Skeletal muscle tissue (tissue), 4 donors: Measurements from ENCODE around the gene ZNF860. TPM values are rescaled to one million over a fixed set of nuclear protein-coding genes. Genes with fewer than 3 reads are reported as not detected.
"Not testable (repeated sequence)": the region's sequence is repeated elsewhere in the genome, so short reads cannot be mapped to it uniquely, and the experiment has no call there.

Experiments used
- H3K27ac ChIP-seq: one replicate; pipeline ENCODE4 v1.7.0; 2013; ENCODE audit warnings: mild to moderate bottlenecking, low read depth, low read length, inconsistent platforms
- H3K27me3 ChIP-seq, 3 donors: one replicate each; pipeline ENCODE4 v1.7.0; 2013; ENCODE audit warnings: low read length in 3 of 3; ENCODE audit not compliant: control insufficient read depth in 3 of 3, insufficient read depth in 3 of 3
- H3K36me3 ChIP-seq, 3 donors: one replicate each; pipeline ENCODE4 v1.7.0; 2013; ENCODE audit warnings: low read length in 3 of 3; ENCODE audit not compliant: control insufficient read depth in 3 of 3, insufficient read depth in 3 of 3
- H3K4me1 ChIP-seq, 3 donors: one replicate each; pipeline ENCODE4 v1.7.0; 2013; ENCODE audit warnings: low read length in 3 of 3, mild to moderate bottlenecking in 3 of 3; ENCODE audit not compliant: control insufficient read depth in 3 of 3, insufficient read depth in 3 of 3
- H3K4me3 ChIP-seq, 3 donors: one replicate each; pipeline ENCODE4 v1.7.0; 2013; ENCODE audit warnings: low read length in 3 of 3
- H3K9ac ChIP-seq, 3 donors: one replicate each; pipeline ENCODE4 v1.7.0; 2013; ENCODE audit warnings: low read length in 3 of 3, mild to moderate bottlenecking in 3 of 3, moderate library complexity in 2 of 3, low read depth in 1 of 3
- H3K9me3 ChIP-seq, 3 donors: one replicate each; pipeline ENCODE4 v1.7.0; 2013; ENCODE audit warnings: low read length in 3 of 3; ENCODE audit not compliant: control insufficient read depth in 3 of 3
- total RNA-seq: library from RNA; depleted of rRNA; stranded (reverse); fragments of >200 nt; gene quantifications from one replicate; pipeline ENCODE4 v1.2.3, GENCODE V29; 2014
- donor health status: Osteomylitis.

The ZNF860 gene
- total RNA-seq, 1 donor from 2014 or later = under 0.01 TPM

DNA sequence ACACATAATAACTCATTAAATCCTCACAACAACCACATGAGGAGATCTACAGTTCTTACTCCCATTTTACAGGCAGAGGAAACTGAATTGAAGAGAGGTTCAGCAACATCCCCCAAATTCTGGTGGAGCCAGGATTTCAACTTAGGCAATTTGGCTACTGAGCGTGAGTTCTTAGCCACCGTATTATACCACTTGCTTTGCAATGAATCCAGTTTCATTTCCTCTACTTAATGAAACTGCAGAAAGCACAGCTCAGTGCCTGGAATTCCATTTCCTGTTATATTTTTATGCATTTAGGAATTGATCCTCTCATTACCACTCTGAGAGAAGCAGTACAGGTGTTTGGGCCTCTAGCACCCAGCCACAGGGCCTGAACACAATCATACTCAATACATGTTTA lies 4.3 kb downstream of the ZNF860 start:
- peaks cover 0 to 7% (median 5%) of the 10 kb centered on the region in 3 donors for H3K4me1 ChIP-seq
- no peak overlapping the region for H3K4me3 ChIP-seq
- H3K9ac ChIP-seq = no peak overlapping the region
- H3K36me3 ChIP-seq = no peaks in the 10 kb centered on the region
- no peaks in the 10 kb centered on the region for H3K27me3 ChIP-seq
- peaks cover 0 to 8% (median 3%) of the 10 kb centered on the region in 3 donors for H3K9me3 ChIP-seq
- no peak overlapping the region for H3K27ac ChIP-seq

DNA sequence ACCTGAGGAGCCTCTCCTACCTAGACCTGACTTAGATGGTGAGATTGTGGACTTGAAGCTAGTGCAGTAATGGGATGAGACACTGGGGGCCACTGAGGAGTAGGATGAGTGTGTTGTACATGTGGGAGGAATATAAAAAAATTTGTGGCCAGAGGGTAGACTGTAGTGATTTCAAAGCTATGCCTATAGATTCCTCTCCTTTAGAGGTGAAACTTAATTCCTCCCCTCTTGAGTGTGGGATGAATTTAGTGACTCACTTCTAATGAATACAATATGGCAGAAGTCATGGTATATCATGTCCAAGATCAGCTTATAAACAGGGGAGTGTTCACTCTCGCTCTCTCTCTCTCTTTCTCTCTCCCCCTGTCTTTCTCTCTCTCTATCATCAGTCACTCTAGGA lies 6.7 kb downstream of the ZNF860 start:
- Histone ChIP-seq H3K9me3 (peaks cover 0 to 9% (median 3%) of the 10 kb centered on the region in 3 donors), H3K4me1 (no peaks in the 10 kb centered on the region), H3K4me3 (no peak overlapping the region), H3K36me3 (no peaks in the 10 kb centered on the region), H3K27me3 (no peaks in the 10 kb centered on the region), H3K27ac (no peak overlapping the region), H3K9ac (no peak overlapping the region)

GRCh38 chr3:31992995-31993394 lies 11.4 kb downstream of the ZNF860 start:
- not testable (repeated sequence) for H3K27ac ChIP-seq, H3K9me3 ChIP-seq, H3K4me3 ChIP-seq, H3K9ac ChIP-seq, H3K36me3 ChIP-seq, H3K27me3 ChIP-seq, H3K4me1 ChIP-seq

DNA sequence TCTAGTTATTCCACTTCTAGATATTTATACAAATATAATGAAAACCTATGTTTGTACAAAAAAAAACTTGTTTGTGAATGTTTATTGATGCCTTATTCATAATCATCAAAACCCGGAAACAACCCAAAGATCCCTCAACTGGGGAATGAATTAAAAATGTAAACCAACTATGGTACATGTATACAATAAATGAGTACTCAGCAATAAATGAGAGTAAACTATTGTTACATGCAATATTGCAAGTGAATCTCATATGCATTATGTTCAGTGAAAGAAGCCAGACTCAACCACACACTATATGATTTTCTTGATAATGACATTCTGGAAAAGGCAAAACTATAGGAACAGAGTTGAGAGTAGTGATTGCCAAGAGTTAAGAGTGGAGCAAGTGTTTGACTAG lies 12.3 kb downstream of the ZNF860 start:
- Histone ChIP-seq H3K9ac (no peak overlapping the region), H3K9me3 (peaks cover 0 to 5% (median 1%) of the 10 kb centered on the region in 3 donors), H3K4me1 (no peaks in the 10 kb centered on the region), H3K4me3 (no peak overlapping the region), H3K27me3 (no peaks in the 10 kb centered on the region), H3K36me3 (no peaks in the 10 kb centered on the region), H3K27ac (no peak overlapping the region)

DNA sequence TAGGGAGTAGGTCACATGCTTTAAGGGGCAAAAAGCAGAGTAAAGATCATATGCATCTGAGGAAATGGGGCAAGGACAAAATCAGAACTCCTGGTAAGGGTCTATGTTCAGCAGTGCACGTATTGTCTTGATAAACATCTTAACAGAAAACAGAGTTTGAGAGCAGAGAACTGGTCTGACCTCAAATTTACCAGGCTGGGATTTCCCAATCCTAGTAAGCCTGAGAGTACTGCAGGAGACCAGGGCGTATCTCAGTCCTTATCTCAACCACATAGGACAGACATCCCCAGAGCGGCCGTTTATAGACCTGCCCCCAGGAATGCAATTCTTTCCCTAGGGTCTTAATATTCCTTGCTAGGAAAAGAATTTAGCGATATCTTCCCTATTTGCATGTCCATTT lies 13.5 kb downstream of the ZNF860 start:
- not testable (repeated sequence) for H3K36me3 ChIP-seq, H3K27ac ChIP-seq, H3K4me3 ChIP-seq, H3K9ac ChIP-seq, H3K27me3 ChIP-seq, H3K9me3 ChIP-seq, H3K4me1 ChIP-seq

GRCh38 chr3:31996195-31996594 lies 14.6 kb downstream of the ZNF860 start:
- Histone ChIP-seq H3K9me3 (no peaks in the 10 kb centered on the region), H3K4me1 (no peaks in the 10 kb centered on the region), H3K4me3 (no peak overlapping the region), H3K9ac (no peak overlapping the region), H3K27ac (no peak overlapping the region), H3K36me3 (no peaks in the 10 kb centered on the region), H3K27me3 (no peaks in the 10 kb centered on the region)

DNA sequence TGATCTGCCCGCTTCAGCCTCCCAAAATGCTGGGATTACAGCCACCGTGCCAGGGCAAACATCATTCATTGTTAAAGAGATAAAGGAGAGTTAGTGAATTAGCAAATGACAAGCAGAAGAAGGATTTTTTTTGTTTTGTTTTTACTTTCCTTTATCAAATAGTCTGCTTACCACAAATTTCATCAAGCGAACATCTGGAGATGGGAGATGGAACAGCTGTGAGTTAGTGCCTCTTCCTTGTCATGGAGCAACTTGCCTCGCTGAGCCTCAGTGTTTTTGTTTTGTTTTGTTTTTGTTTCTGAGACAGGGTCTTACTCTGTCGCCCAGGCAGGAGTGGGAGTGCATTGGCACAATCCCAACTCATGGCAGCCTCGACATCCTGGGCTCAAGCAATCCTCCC lies 15.9 kb downstream of the ZNF860 start:
- no peak overlapping the region for H3K4me3 ChIP-seq
- H3K9ac ChIP-seq = no peak overlapping the region
- H3K9me3 ChIP-seq = no peaks in the 10 kb centered on the region
- no peak overlapping the region for H3K27ac ChIP-seq
- H3K36me3 ChIP-seq = no peaks in the 10 kb centered on the region
- H3K27me3 ChIP-seq = no peaks in the 10 kb centered on the region
- no peaks in the 10 kb centered on the region for H3K4me1 ChIP-seq

GRCh38 chr3:31999907-32000439 lies 18.4 kb downstream of the ZNF860 start:
- Histone ChIP-seq H3K9ac (no peak overlapping the region), H3K4me3 (no peak overlapping the region), H3K27me3 (no peaks in the 10 kb centered on the region), H3K36me3 (no peaks in the 10 kb centered on the region), H3K4me1 (no peaks in the 10 kb centered on the region), H3K27ac (no peak overlapping the region), H3K9me3 (no peaks in the 10 kb centered on the region)

DNA sequence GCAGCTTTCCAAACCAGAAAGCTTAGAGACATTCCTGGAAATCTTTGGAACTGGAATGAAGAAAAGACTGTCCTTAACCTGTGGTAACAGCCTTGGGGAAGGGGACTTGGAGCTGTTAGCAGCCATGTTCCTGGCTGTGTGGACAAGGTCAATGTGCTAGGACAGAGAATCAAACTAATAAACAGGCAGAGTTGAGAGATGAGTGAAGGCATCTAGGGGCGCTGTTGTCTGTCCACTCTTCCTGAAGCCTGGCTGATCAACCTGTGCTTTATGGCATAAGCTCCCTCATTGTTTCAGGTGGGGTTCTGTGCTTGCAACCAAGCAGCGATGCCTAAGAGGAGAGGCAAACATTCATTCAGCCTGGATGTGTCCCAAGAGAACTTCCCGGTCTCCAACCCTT lies 19.3 kb downstream of the ZNF860 start:
- no peak overlapping the region for H3K27ac ChIP-seq
- H3K4me3 ChIP-seq = no peak overlapping the region
- H3K4me1 ChIP-seq = no peaks in the 10 kb centered on the region
- H3K9ac ChIP-seq = no peak overlapping the region
- H3K27me3 ChIP-seq = no peaks in the 10 kb centered on the region
- H3K36me3 ChIP-seq = no peaks in the 10 kb centered on the region
- no peaks in the 10 kb centered on the region for H3K9me3 ChIP-seq

- H3K9ac ChIP-seq = no peak overlapping the region
- no peaks in the 10 kb centered on the region for H3K9me3 ChIP-seq
These were observed 21.2 kb downstream of the ZNF860 start for GRCh38 chr3:32002561-32003368.

More at GRCh38 chr3:32002561-32003368, 21.2 kb downstream of the ZNF860 start:
- Histone ChIP-seq H3K27me3 (no peaks in the 10 kb centered on the region), H3K4me1 (no peaks in the 10 kb centered on the region), H3K4me3 (no peak overlapping the region), H3K27ac (no peak overlapping the region), H3K36me3 (no peaks in the 10 kb centered on the region)
